Muscle of leg (tissue), 16 donors: ENCODE data around the gene CWC25. TPM values are rescaled to one million over a fixed set of nuclear protein-coding genes. Genes with fewer than 3 reads are reported as not detected.

ENCODE experiments used
- DNase-seq: peaks from one replicate; pipeline ENCODE4 v3.0.0; 2013
- H3K27ac ChIP-seq: one replicate; pipeline ENCODE4 v1.5.1; 2013; ENCODE audit warnings: mild to moderate bottlenecking, low read length, control low read depth
- H3K27me3 ChIP-seq: one replicate; pipeline ENCODE4 v1.6.1; 2013; ENCODE audit warnings: low read length; ENCODE audit not compliant: control insufficient read depth, insufficient read depth
- H3K36me3 ChIP-seq: one replicate; pipeline ENCODE4 v1.6.1; 2013; ENCODE audit warnings: low read length; ENCODE audit not compliant: control insufficient read depth, insufficient read depth
- H3K4me1 ChIP-seq: one replicate; pipeline ENCODE4 v1.6.1; 2013; ENCODE audit warnings: low read length; ENCODE audit not compliant: control insufficient read depth, insufficient read depth
- H3K4me3 ChIP-seq: one replicate; pipeline ENCODE4 v1.5.1; 2013; ENCODE audit warnings: low read length, control low read depth
- H3K9me3 ChIP-seq: replicated peaks from 2 replicates; pipeline ENCODE4 v1.6.1; 2013; ENCODE audit warnings: low read depth, low read length; ENCODE audit not compliant: control insufficient read depth
- whole genome bisulfite sequencing: methylation state at CpG from one replicate; pipeline ENCODE4 v1.1.5; 2013; ENCODE audit warnings: missing lambda C conversion rate; ENCODE audit not compliant: insufficient coverage; 5-methylcytosine and 5-hydroxymethylcytosine counted together
- long read RNA-seq, 11 donors: transcript quantifications; one replicate each; lab custom pipeline, GENCODE V29; 2026
- polyA plus RNA-seq, 8 donors: library from polyadenylated mRNA; unstranded; fragments of 120-200 nt; gene quantifications; one replicate each; pipeline versions ENCODE4 v1.2.1 to v1.2.3, GENCODE V29; 2013; ENCODE audit warnings: inconsistent platforms in 1 of 8, low replicate concordance in 1 of 8; ENCODE audit not compliant: insufficient read length in 8 of 8, insufficient read depth in 1 of 8
- total RNA-seq: library from RNA; stranded (reverse); fragments of 120-200 nt; gene quantifications from one replicate; pipeline ENCODE4 v1.2.4, GENCODE V29; 2013

CWC25 gene
- 9.2 TPM for total RNA-seq
- polyA plus RNA-seq = 10 to 100 TPM; 13.6 to 18.6 (median 14.4) TPM
- long read RNA-seq, donor 1 = 0 reads
- long read RNA-seq, donor 2, partial matches to known transcripts = 0 of 1 reads
- long read RNA-seq, donor 2, other reads (novel, unspliced or antisense) = 0 of 1 reads
- long read RNA-seq, donor 3, partial matches to known transcripts = 0 of 3 reads
- long read RNA-seq, donor 3, other reads (novel, unspliced or antisense) = 0 of 3 reads
- long read RNA-seq, donor 4 = 0 reads
- long read RNA-seq, donor 5, partial matches to known transcripts = 0 of 2 reads
- long read RNA-seq, donor 5, other reads (novel, unspliced or antisense) = 0 of 2 reads
- long read RNA-seq, donor 6 = 0 reads
- long read RNA-seq, donor 7, partial matches to known transcripts = 0 of 1 reads
- long read RNA-seq, donor 7, other reads (novel, unspliced or antisense) = 0 of 1 reads
- long read RNA-seq, donor 8, partial matches to known transcripts = 0 of 1 reads
- long read RNA-seq, donor 8, other reads (novel, unspliced or antisense) = 0 of 1 reads
- long read RNA-seq, donor 9, partial matches to known transcripts = 0 of 2 reads
- long read RNA-seq, donor 9, other reads (novel, unspliced or antisense) = 0 of 2 reads
- long read RNA-seq, donor 10 = 0 reads
- long read RNA-seq, donor 11 = 0 reads

DNA sequence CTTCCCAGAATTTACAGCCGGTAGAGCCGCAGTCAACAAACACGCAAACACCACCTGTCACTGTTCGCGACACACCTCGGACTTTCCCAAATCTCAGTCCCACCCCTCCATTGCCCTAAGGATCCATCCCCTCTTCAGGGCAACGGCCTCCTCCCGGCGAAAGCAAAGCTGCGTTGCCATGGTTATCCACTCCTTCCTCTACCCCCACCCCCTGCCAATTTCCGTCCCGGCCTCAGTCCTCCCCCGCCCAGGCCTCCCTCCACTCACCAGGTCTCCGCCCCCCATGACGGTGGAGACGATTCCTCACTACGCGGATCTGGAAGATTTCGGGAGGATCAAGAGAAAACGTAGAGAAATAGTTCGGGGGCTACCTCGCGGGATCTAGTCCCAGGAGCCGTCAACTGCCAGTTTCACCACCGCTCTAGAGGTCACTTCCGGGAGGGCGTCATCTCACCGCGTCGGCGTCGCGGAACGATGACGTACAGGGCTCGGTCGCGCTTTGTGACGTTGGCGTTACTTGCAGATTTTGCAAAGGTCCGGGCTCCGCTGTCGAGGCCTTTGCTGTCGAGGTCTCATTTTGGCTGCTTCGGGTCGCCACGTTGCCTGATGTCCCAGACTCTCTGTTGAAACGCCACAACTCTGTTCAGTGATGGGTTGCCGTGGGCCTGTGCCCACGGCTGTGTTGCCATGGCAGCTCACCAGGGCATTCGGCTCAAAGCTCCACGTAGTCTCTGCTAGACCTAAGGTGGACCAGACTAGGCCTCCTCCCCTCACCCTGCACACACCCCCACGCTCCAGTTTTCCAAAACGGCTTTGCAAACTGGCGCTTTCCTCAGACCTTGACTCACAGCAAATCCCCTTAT is at the start of gene CWC25:
TSS of gene CWC25 (minus strand) at position 423 of the 863 bp plus-strand sequence. CDS start at position 285, 138 bp downstream.
- Histone ChIP-seq H3K27ac (peak within 1 kb of the TSS; percentile 99), H3K4me3 (peak within 1 kb of the TSS; percentile 94), H3K4me1 (peaks cover 19% of the 10 kb centered on the region), H3K9me3 (no peaks in the 10 kb centered on the region), H3K27me3 (no peaks in the 10 kb centered on the region), H3K36me3 (peaks cover 23% of the 10 kb centered on the region)
- DNase-seq = peak; percentile 98
- under 1% methylated on average over 46 of the region's 55 CpGs for WGBS

DNA sequence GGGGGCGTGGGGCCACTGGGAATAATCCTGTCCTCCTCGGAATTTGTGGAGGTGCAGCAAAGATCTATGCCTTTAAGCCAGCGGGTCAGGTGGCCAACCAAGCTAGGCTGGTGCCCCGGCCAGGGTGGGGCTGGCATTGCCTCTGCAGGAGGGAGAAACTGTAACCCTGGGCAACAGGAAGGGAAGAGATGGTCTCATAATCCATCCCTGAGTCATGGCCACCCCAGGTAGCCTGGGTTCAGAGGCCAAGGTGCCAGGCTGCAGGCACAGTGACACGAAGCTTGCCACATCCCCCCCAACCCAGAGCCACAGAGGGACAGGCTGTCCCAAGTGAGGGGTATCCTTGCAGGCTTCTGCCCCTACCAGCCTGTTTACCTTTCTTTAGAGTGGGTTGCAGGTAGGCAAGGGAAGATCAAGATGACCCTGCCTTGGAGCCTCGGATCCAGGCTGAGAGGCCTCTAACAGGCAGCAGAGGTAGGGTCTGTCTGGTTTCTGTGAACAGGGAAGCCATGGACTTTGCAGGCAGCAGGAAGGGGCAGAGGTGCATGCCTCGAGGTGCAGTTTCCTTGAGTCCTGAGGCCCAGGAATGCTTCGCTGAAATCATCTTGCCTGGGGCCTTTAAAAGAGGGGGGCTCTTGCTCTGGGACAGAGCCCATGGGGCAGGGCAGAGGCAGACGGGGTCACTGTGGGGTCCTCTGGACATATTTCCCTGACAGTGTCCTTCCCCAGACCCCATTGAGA is 48.7 kb upstream of the CWC25 start:
- Histone ChIP-seq H3K9me3 (no peaks in the 10 kb centered on the region), H3K27ac (no peak overlapping the region), H3K36me3 (peaks cover 31% of the 10 kb centered on the region), H3K27me3 (no peaks in the 10 kb centered on the region), H3K4me3 (no peak overlapping the region), H3K4me1 (peaks cover 60% of the 10 kb centered on the region)
- WGBS = 48% methylated on average over 8 of the region's 9 CpGs
- DNase-seq = no peak

DNA sequence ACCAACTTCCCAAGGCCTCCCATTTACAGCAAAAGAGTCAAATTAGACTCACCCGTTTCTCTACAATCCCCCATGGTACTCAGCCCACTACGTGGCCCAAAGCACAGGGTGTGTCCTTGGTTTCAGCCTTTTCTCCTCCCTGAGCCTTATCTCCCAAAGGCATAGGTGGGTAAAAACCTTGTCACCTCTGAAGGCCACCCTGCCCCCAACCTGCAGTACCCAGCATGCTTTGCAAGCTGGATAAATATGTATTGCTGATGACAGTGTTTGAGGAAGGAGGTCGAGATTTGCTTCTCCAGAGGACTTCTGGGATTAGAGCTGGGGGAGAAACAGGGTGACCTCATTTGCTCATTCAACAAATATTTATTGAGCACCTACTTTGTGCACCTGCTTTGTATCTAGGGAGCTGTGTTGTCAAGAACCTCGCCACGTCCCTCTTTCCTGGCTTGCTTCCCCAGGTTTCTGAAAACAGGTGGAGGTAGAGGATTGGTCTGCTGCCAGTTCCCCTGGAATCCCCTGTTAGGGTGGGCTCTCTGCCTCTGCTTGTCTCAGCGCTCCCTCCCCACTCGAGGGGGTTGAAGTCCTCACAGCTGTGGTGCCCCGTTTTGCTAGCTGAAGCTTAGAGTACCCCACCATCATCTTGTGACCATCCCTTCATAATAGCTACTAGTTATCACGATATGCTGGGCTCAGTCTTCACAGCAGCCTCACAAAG is 47.7 kb upstream of the CWC25 start:
- no peaks in the 10 kb centered on the region for H3K9me3 ChIP-seq
- no peak overlapping the region for H3K4me3 ChIP-seq
- WGBS = 34% methylated on average over 6 of the region's 9 CpGs
- peaks cover 22% of the 10 kb centered on the region for H3K36me3 ChIP-seq
- H3K27ac ChIP-seq = no peak overlapping the region
- H3K4me1 ChIP-seq = peaks cover 64% of the 10 kb centered on the region
- DNase-seq = no peak
- no peaks in the 10 kb centered on the region for H3K27me3 ChIP-seq

DNA sequence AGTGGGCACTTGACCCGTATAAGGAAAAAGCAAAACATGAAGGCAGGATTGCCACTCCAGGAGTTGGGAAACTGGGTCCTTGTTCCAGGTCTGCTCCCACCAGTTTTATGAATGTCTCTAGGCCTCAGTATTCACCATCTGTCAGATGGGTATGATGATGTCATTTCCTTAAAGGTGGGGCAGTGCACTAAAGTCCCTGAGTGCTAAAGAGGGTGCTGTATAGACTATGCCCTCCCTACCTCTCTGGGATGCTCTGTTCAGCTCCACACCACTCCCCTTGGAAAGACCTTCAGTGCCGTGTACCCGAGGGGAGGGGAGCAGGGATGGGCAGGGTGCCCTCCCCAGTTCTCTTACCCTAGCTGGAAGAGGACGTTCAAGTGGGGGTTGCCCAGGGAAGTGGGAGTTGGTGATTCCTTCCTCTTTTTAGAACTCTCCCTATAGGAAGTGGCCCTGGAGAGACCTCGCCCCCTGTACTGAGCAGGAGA is 46.9 kb upstream of the CWC25 start:
- Histone ChIP-seq H3K36me3 (peaks cover 14% of the 10 kb centered on the region), H3K27me3 (no peaks in the 10 kb centered on the region), H3K9me3 (no peaks in the 10 kb centered on the region), H3K27ac (no peak overlapping the region), H3K4me3 (peak overlapping the region; percentile 100), H3K4me1 (peaks cover 60% of the 10 kb centered on the region)
- no peak for DNase-seq
- WGBS = no CpG with 5 or more reads among the region's 5 CpGs

GRCh38 chr17:38871247-38872015 is 46.3 kb upstream of the CWC25 start:
- WGBS = 35% methylated on average over 2 of the region's 11 CpGs
- Histone ChIP-seq H3K4me1 (peaks cover 57% of the 10 kb centered on the region), H3K27ac (peak overlapping the region; percentile 67), H3K27me3 (no peaks in the 10 kb centered on the region), H3K9me3 (no peaks in the 10 kb centered on the region), H3K4me3 (peak overlapping the region; percentile 100), H3K36me3 (peaks cover 11% of the 10 kb centered on the region)
- peak; percentile 60 for DNase-seq

- peak overlapping the region; percentile 96 for H3K27ac ChIP-seq
- H3K27me3 ChIP-seq = no peaks in the 10 kb centered on the region
- H3K4me1 ChIP-seq = peaks cover 53% of the 10 kb centered on the region
- peaks cover 11% of the 10 kb centered on the region for H3K36me3 ChIP-seq
- H3K9me3 ChIP-seq = no peaks in the 10 kb centered on the region
- peak; percentile 92 for DNase-seq
- peak overlapping the region; percentile 100 for H3K4me3 ChIP-seq
- 0% methylated on average over 25 of the region's 56 CpGs for WGBS
Observed at GRCh38 chr17:38870259-38871165, 45.4 kb upstream of the CWC25 start.

DNA sequence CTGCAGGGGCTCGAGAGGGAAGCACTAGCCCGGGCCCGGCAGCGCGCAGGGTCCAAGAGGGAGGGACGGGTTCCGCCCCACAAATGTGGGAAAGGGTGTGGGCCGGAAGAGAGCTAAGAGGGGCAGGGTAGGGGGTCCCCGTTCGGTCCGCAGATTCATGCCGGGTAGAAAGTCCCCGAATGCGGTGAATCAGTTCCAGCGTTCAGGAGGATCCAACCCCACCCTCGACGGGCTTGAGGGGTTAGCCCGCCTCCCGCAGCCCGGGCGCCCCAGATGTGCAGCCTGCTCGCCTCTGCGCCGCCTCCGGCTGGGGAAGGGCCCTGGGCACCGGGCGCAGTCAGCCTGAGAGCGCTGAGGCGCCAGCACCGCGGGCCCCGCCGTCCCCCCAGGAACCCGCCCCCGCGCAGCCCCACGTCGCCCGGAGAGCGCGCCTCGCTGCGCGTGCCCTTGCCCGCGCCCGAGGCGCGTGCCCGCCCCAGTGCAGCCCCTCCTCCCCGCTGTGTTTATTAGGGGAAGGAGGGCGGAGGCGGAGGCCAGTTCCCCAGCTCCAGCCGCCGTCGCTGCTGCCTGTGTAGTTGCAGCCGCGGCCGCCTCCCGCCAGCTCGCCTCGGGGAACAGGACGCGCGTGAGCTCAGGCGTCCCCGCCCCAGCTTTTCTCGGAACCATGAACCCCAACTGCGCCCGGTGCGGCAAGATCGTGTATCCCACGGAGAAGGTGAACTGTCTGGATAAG is 44.6 kb upstream of the CWC25 start, which contains the start of gene LASP1:
TSS of gene LASP1 (plus strand) at position 533 of the 733 bp plus-strand sequence. CDS start at position 665, 132 bp downstream.
- Histone ChIP-seq H3K4me3 (peak within 1 kb of the TSS; percentile 100), H3K36me3 (peaks cover 11% of the 10 kb centered on the region), H3K4me1 (peaks cover 44% of the 10 kb centered on the region), H3K9me3 (no peaks in the 10 kb centered on the region), H3K27ac (peak within 1 kb of the TSS; percentile 98), H3K27me3 (no peaks in the 10 kb centered on the region)
- peak; percentile 96 for DNase-seq
- under 1% methylated on average over 72 of the region's 73 CpGs for WGBS
